ENCODE data around the gene CNTLN.

DNA sequence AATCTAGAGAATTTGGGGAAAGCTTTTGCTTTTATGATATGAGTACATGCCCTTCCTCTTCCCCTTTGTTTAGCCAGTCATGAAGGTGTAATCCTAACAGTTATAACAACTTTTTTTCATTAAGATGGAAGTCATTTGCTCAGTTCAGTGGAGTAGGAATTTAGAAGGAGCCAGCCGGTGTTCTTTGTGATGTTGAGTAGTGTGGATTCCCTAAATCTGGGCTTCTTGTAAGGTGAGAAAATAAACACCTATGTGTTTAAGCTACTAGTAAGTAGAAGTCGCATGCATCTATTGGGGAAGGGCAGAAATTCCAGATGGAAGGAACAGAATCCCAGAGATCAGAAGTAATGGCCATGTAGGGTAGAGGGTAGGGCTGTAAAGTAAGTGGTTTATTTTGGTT lies 13.6 kb upstream of the CNTLN start:
- TF ChIP-seq, protein P1, sequence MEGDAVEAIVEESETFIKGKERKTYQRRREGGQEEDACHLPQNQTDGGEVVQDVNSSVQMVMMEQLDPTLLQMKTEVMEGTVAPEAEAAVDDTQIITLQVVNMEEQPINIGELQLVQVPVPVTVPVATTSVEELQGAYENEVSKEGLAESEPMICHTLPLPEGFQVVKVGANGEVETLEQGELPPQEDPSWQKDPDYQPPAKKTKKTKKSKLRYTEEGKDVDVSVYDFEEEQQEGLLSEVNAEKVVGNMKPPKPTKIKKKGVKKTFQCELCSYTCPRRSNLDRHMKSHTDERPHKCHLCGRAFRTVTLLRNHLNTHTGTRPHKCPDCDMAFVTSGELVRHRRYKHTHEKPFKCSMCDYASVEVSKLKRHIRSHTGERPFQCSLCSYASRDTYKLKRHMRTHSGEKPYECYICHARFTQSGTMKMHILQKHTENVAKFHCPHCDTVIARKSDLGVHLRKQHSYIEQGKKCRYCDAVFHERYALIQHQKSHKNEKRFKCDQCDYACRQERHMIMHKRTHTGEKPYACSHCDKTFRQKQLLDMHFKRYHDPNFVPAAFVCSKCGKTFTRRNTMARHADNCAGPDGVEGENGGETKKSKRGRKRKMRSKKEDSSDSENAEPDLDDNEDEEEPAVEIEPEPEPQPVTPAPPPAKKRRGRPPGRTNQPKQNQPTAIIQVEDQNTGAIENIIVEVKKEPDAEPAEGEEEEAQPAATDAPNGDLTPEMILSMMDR (IDR thresholded peaks at IDR 0.05): no peak
- TF ChIP-seq EZH2 (IDR thresholded peaks at IDR 0.05; ENCODE audit: borderline replicate concordance, insufficient read depth, low read depth, low read length, poor library complexity, severe bottlenecking): no peak
